Measurements from ENCODE around the gene PSMD1.
"Not testable (repeated sequence)": the region's sequence is repeated elsewhere in the genome, so short reads cannot be mapped to it uniquely, and the experiment has no call there.

Gene PSMD1

DNA sequence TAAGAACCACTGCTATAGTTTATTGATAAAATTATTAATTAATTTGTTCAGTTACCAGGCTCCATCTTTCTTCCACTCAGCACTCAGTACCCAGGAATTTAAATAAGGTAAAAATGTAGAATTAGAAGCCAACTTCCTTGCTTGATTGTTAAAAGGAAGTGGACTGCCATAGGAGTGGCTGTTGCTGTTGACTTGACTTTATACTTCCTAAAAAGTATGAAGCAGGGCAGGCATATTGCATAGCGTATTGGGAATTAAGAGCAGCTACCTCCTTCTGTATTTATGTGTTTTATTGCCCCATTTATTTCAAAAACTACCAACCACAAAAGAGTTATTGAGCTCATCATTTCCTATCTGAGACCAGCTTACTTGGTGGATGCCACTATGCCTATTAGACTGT is 27.9 kb downstream of the PSMD1 start:
- no peaks in the 10 kb centered on the region for H3K4me1 ChIP-seq (ENCODE audit: control insufficient read depth, insufficient read depth, low read length, poor library complexity, severe bottlenecking)
- no peak for DNase-seq
- no peaks in the 10 kb centered on the region for H3K9me3 ChIP-seq (ENCODE audit: control insufficient read depth, low read length)
- H3K36me3 ChIP-seq (ENCODE audit: control insufficient read depth, insufficient read depth, low read length), result peaks cover 83% of the 10 kb centered on the region
- H3K27me3 ChIP-seq (replicated peaks; ENCODE audit: control insufficient read depth, insufficient read depth, low read length, poor library complexity, severe bottlenecking), result no peaks in the 10 kb centered on the region
- no peak overlapping the region for H3K4me3 ChIP-seq (ENCODE audit: insufficient read depth, low read depth, low read length, poor library complexity, severe bottlenecking)
- H3K27ac ChIP-seq (ENCODE audit: insufficient read depth, low read length, poor library complexity, severe bottlenecking), result no peak overlapping the region

DNA sequence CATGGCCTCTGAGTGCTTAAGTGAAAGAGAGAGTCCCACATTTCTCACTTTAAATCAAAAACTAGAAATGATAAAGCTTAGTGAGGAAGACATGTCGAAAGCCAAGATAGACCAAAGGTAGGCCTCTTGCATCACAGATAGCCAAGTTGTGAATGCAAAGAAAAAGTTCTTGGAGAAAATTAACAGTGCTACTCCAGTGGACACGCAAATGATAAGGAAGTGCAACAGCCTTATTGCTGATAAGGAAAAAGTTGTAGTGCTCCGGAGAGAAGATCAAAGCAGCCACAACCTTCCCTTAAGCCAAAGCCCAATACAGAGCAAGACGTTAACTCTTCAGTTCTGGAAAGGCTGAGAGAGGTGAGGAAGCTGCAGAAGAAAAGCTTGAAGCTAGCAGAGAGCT is 32.1 kb downstream of the PSMD1 start:
- Histone ChIP-seq H3K27ac (ENCODE audit: insufficient read depth, low read length, poor library complexity, severe bottlenecking) (no peak overlapping the region), H3K4me3 (ENCODE audit: insufficient read depth, low read depth, low read length, poor library complexity, severe bottlenecking) (no peak overlapping the region), H3K4me1 (ENCODE audit: control insufficient read depth, insufficient read depth, low read length, poor library complexity, severe bottlenecking) (no peaks in the 10 kb centered on the region), H3K9me3 (ENCODE audit: control insufficient read depth, low read length) (no peaks in the 10 kb centered on the region), H3K36me3 (ENCODE audit: control insufficient read depth, insufficient read depth, low read length) (peaks cover 54% of the 10 kb centered on the region), H3K27me3 (replicated peaks; ENCODE audit: control insufficient read depth, insufficient read depth, low read length, poor library complexity, severe bottlenecking) (no peaks in the 10 kb centered on the region)
- DNase-seq, result no peak

DNA sequence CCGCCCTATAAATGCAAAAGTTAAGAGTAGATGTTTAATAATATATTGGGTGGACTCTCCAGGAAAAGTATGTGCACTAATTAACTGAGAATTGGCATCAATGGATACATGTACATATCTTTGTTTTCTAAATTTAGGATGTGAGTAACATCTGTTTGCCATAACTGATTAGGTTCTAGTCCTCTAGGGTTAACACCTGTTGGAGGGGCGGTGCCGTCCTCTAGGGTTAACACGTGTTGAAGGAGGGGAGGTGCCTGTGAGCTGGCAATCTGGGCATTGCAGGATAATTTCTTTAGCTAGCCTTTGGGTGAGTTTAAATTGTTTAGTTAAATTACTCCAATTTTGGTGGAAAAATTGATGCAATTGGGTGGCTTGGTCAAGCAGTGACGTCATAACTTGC is 37.3 kb downstream of the PSMD1 start:
- Histone ChIP-seq H3K4me3 (ENCODE audit: insufficient read depth, low read depth, low read length, poor library complexity, severe bottlenecking) (no peak overlapping the region), H3K9me3 (ENCODE audit: control insufficient read depth, low read length) (no peaks in the 10 kb centered on the region), H3K36me3 (ENCODE audit: control insufficient read depth, insufficient read depth, low read length) (peaks cover 15% of the 10 kb centered on the region), H3K27ac (ENCODE audit: insufficient read depth, low read length, poor library complexity, severe bottlenecking) (no peak overlapping the region), H3K27me3 (replicated peaks; ENCODE audit: control insufficient read depth, insufficient read depth, low read length, poor library complexity, severe bottlenecking) (no peaks in the 10 kb centered on the region), H3K4me1 (ENCODE audit: control insufficient read depth, insufficient read depth, low read length, poor library complexity, severe bottlenecking) (no peaks in the 10 kb centered on the region)
- no peak for DNase-seq

DNA sequence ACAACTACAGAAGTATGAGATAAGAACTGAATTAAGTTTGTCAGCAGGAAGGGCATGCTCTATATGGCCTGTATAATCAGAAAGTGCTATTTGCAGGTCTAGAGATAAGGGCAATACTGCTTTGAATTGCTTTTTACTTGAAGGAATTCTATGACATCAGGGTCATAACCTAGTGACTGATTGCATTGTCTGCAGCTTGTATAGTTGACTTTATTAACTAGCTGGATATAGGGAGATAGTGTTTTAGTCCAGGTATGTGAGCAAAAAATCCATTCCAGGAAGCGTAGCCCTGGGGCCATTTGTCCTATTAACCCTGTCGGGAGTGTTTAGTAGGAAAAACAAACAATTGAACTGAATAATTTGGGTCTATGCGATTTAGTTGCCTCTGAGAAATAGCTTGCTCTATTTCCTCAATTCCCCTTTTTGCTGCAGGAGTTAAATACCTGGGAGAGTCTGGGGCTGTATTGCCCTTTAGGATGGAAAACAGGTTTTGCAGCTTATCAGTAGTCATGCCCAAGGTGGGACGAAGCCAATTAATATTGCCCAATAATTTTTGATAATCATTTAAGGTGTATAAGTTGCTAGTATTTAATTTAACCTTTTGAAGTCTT is 38.2 kb downstream of the PSMD1 start:
- no peak overlapping the region for H3K27ac ChIP-seq (ENCODE audit: insufficient read depth, low read length, poor library complexity, severe bottlenecking)
- DNase-seq, result no peak
- peaks cover 16% of the 10 kb centered on the region for H3K36me3 ChIP-seq (ENCODE audit: control insufficient read depth, insufficient read depth, low read length)
- H3K4me1 ChIP-seq (ENCODE audit: control insufficient read depth, insufficient read depth, low read length, poor library complexity, severe bottlenecking), result no peaks in the 10 kb centered on the region
- no peaks in the 10 kb centered on the region for H3K27me3 ChIP-seq (replicated peaks; ENCODE audit: control insufficient read depth, insufficient read depth, low read length, poor library complexity, severe bottlenecking)
- no peak overlapping the region for H3K4me3 ChIP-seq (ENCODE audit: insufficient read depth, low read depth, low read length, poor library complexity, severe bottlenecking)
- no peaks in the 10 kb centered on the region for H3K9me3 ChIP-seq (ENCODE audit: control insufficient read depth, low read length)

DNA sequence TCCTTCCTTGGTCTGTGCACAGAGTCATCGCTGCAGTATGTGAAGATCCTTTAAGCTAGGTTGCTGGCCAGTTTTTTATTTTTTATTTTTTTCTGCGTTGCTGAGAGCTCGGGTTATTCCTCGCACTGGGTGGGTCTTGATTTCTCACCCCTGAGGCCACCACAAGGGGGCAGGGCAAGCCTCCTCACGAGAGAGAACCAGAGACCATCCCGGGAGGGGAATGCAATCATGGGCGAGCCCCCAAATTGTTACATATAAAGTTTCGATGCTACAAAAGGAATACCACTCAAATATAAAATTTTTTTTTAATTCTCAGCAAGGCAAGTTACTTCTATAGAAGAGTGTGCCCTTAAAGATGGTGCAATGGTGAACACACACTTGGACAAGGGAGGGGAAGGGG is 43.3 kb downstream of the PSMD1 start:
- H3K36me3 ChIP-seq (ENCODE audit: control insufficient read depth, insufficient read depth, low read length), result peaks cover 20% of the 10 kb centered on the region
- H3K9me3 ChIP-seq (ENCODE audit: control insufficient read depth, low read length), result no peaks in the 10 kb centered on the region
- no peak overlapping the region for H3K4me3 ChIP-seq (ENCODE audit: insufficient read depth, low read depth, low read length, poor library complexity, severe bottlenecking)
- DNase-seq, result no peak
- no peak overlapping the region for H3K27ac ChIP-seq (ENCODE audit: insufficient read depth, low read length, poor library complexity, severe bottlenecking)
- H3K4me1 ChIP-seq (ENCODE audit: control insufficient read depth, insufficient read depth, low read length, poor library complexity, severe bottlenecking), result no peaks in the 10 kb centered on the region
- H3K27me3 ChIP-seq (replicated peaks; ENCODE audit: control insufficient read depth, insufficient read depth, low read length, poor library complexity, severe bottlenecking), result no peaks in the 10 kb centered on the region

DNA sequence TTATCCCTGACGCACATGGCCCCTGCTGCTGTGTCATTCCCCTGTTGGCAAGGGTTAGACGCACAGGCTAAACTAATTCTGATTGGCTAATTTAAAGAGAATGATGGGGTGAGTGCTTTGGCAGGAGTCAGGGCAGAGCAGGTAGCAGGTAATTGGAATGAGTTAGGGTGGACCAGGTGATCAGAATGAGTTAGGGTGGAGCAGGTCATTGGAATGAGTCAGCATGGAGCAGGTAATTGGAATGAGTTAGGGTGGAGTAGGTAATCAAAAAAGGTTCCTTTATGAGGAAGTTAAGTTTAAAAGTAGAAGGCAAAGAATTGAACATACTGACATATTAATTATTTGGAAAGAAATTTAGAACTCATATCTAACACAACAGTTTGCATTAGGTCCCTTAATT is 43.7 kb downstream of the PSMD1 start:
- not testable (repeated sequence) for H3K4me1 ChIP-seq (ENCODE audit: control insufficient read depth, insufficient read depth, low read length, poor library complexity, severe bottlenecking); H3K9me3 ChIP-seq (ENCODE audit: control insufficient read depth, low read length); H3K4me3 ChIP-seq (ENCODE audit: insufficient read depth, low read depth, low read length, poor library complexity, severe bottlenecking); DNase-seq; H3K27me3 ChIP-seq (replicated peaks; ENCODE audit: control insufficient read depth, insufficient read depth, low read length, poor library complexity, severe bottlenecking); H3K27ac ChIP-seq (ENCODE audit: insufficient read depth, low read length, poor library complexity, severe bottlenecking)
- peaks cover 20% of the 10 kb centered on the region for H3K36me3 ChIP-seq (ENCODE audit: control insufficient read depth, insufficient read depth, low read length)

DNA sequence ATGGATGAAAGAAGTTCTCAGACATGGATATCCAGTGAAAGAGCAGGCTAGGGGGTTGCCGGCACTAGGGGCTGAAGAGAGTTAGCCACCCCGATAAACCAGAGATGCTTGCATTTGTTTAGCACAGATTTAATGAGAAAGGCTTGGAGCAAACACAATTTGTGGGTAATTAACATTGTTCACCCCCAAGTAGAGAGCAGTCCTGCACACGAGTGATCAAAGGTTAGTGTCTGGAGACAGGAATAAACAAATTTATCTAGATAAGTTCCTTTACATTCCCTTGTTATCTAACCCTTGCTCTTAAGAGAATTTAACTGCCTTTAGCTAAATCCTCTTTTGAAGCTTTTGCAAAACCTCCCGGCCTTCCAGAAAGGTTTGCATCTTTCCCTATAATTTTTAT is 44.3 kb downstream of the PSMD1 start:
- H3K4me3 ChIP-seq (ENCODE audit: insufficient read depth, low read depth, low read length, poor library complexity, severe bottlenecking), result no peak overlapping the region
- H3K9me3 ChIP-seq (ENCODE audit: control insufficient read depth, low read length), result no peaks in the 10 kb centered on the region
- no peak for DNase-seq
- H3K27me3 ChIP-seq (replicated peaks; ENCODE audit: control insufficient read depth, insufficient read depth, low read length, poor library complexity, severe bottlenecking), result no peaks in the 10 kb centered on the region
- H3K27ac ChIP-seq (ENCODE audit: insufficient read depth, low read length, poor library complexity, severe bottlenecking), result no peak overlapping the region
- no peaks in the 10 kb centered on the region for H3K4me1 ChIP-seq (ENCODE audit: control insufficient read depth, insufficient read depth, low read length, poor library complexity, severe bottlenecking)
- peaks cover 20% of the 10 kb centered on the region for H3K36me3 ChIP-seq (ENCODE audit: control insufficient read depth, insufficient read depth, low read length)

DNA sequence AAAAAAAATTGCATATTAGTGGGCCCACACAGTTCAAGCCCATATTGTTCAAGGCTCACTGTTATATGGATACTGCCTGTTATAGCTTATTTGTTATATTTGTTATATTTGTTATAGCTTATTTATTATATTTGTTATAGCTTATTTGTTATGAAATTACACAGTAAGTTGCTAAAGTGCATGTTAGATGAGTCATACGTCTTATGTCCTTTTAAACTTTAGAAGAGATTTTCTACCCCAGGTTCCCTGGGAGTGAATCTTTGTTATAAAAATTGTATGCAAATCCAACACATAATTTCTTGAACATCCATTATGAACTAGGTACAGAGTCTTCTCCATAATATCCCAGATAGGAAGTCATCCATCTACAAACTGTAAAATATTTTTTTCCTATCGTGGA is 46.1 kb downstream of the PSMD1 start:
- Histone ChIP-seq H3K27ac (ENCODE audit: insufficient read depth, low read length, poor library complexity, severe bottlenecking) (no peak overlapping the region), H3K9me3 (ENCODE audit: control insufficient read depth, low read length) (no peaks in the 10 kb centered on the region)
- no peak for DNase-seq

DNA sequence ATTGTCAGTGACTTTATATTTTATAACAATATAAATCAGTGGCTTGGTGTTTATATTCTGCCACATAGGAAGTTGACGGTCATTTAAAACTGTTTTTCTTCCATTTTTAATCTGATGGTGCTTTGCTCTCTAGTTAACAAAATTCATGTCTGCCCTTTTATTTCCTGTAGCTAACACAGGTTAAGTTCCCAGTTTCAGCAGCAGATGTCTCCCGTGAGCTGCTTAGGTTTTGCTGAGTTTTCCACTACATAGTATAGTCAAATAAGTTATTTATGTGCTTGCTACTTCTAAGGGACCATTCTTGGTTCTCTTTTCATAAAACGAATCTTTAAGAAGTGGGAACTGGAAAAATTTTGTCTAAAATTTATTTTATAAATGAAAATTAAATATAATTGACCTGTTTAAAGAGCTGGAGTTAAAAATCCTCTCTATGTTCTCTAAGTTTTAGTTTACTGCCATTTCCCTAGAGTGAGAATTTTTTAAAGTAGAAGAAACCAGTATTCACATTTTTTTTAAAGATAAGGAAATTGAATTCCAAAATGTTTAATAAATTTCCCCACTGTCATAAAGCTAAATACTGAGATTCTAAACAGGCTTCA is 47.5 kb downstream of the PSMD1 start:
- H3K27me3 ChIP-seq (replicated peaks; ENCODE audit: control insufficient read depth, insufficient read depth, low read length, poor library complexity, severe bottlenecking), result no peaks in the 10 kb centered on the region
- H3K27ac ChIP-seq (ENCODE audit: insufficient read depth, low read length, poor library complexity, severe bottlenecking), result no peak overlapping the region
- DNase-seq, result peak in 2 of 3 donors; percentile 25 to 27
- peaks cover 18% of the 10 kb centered on the region for H3K36me3 ChIP-seq (ENCODE audit: control insufficient read depth, insufficient read depth, low read length)
- H3K4me3 ChIP-seq (ENCODE audit: insufficient read depth, low read depth, low read length, poor library complexity, severe bottlenecking), result no peak overlapping the region
- H3K4me1 ChIP-seq (ENCODE audit: control insufficient read depth, insufficient read depth, low read length, poor library complexity, severe bottlenecking), result no peaks in the 10 kb centered on the region
- no peaks in the 10 kb centered on the region for H3K9me3 ChIP-seq (ENCODE audit: control insufficient read depth, low read length)

More for the DNA sequence above, 46.1 kb downstream of the PSMD1 start:
- Histone ChIP-seq H3K36me3 (ENCODE audit: control insufficient read depth, insufficient read depth, low read length) (peaks cover 20% of the 10 kb centered on the region), H3K4me1 (ENCODE audit: control insufficient read depth, insufficient read depth, low read length, poor library complexity, severe bottlenecking) (no peaks in the 10 kb centered on the region), H3K4me3 (ENCODE audit: insufficient read depth, low read depth, low read length, poor library complexity, severe bottlenecking) (no peak overlapping the region), H3K27me3 (replicated peaks; ENCODE audit: control insufficient read depth, insufficient read depth, low read length, poor library complexity, severe bottlenecking) (no peaks in the 10 kb centered on the region)

DNA sequence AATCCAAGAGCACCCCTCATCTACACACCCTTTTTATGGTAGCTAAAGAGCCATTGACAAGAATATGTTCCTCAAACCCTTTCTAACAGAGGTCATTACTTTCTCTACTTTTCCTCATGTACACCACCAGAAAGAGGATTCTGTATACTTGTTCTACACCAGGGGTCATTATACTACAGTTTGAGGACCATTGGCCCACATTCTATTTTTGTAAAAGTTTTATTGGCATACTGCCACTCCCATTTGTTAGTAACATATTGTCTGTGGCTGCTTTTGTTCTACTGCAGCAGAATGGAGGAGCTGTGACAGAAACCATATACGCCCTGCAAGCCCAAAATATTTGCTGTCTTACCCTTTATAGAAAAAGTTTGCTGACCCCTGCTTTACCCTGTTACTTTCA is 53.9 kb downstream of the PSMD1 start:
- DNase-seq, result no peak
- Histone ChIP-seq H3K9me3 (ENCODE audit: control insufficient read depth, low read length) (no peaks in the 10 kb centered on the region), H3K27me3 (replicated peaks; ENCODE audit: control insufficient read depth, insufficient read depth, low read length, poor library complexity, severe bottlenecking) (no peaks in the 10 kb centered on the region), H3K4me3 (ENCODE audit: insufficient read depth, low read depth, low read length, poor library complexity, severe bottlenecking) (no peak overlapping the region), H3K4me1 (ENCODE audit: control insufficient read depth, insufficient read depth, low read length, poor library complexity, severe bottlenecking) (no peaks in the 10 kb centered on the region), H3K36me3 (ENCODE audit: control insufficient read depth, insufficient read depth, low read length) (peaks cover 8% of the 10 kb centered on the region), H3K27ac (ENCODE audit: insufficient read depth, low read length, poor library complexity, severe bottlenecking) (no peak overlapping the region)

Data from effector memory CD4-positive, alpha-beta T cell (primary cell).